HUES6 (cell line): ENCODE data around the gene SNAPC1.
A peak's percentile ranks its signal among the peaks of the same experiment; 100 is the strongest.

ENCODE experiments used
- H3K27ac ChIP-seq: 2 replicates; pipeline ENCODE4 v1.7.0; 2013; ENCODE audit warnings: low read depth, mild to moderate bottlenecking, low read length, inconsistent platforms
- H3K27me3 ChIP-seq: 2 replicates; pipeline ENCODE4 v1.6.1; 2013; ENCODE audit warnings: low read length; ENCODE audit not compliant: control insufficient read depth, insufficient read depth
- H3K36me3 ChIP-seq: 2 replicates; pipeline ENCODE4 v1.6.1; 2013; ENCODE audit warnings: low read length; ENCODE audit not compliant: control insufficient read depth, insufficient read depth
- H3K4me1 ChIP-seq: 2 replicates; pipeline ENCODE4 v1.6.1; 2013; ENCODE audit warnings: low read length; ENCODE audit not compliant: control insufficient read depth, insufficient read depth
- H3K4me3 ChIP-seq: 2 replicates; pipeline ENCODE4 v1.5.1; 2013; ENCODE audit warnings: low read depth, low read length
- H3K9ac ChIP-seq: one replicate; pipeline ENCODE4 v1.6.1; 2013; ENCODE audit warnings: mild to moderate bottlenecking, low read length
- H3K9me3 ChIP-seq: 2 replicates; pipeline ENCODE4 v1.6.1; 2013; ENCODE audit warnings: low read depth, low read length; ENCODE audit not compliant: control insufficient read depth, insufficient read depth

The SNAPC1 gene, protein sequence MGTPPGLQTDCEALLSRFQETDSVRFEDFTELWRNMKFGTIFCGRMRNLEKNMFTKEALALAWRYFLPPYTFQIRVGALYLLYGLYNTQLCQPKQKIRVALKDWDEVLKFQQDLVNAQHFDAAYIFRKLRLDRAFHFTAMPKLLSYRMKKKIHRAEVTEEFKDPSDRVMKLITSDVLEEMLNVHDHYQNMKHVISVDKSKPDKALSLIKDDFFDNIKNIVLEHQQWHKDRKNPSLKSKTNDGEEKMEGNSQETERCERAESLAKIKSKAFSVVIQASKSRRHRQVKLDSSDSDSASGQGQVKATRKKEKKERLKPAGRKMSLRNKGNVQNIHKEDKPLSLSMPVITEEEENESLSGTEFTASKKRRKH

DNA sequence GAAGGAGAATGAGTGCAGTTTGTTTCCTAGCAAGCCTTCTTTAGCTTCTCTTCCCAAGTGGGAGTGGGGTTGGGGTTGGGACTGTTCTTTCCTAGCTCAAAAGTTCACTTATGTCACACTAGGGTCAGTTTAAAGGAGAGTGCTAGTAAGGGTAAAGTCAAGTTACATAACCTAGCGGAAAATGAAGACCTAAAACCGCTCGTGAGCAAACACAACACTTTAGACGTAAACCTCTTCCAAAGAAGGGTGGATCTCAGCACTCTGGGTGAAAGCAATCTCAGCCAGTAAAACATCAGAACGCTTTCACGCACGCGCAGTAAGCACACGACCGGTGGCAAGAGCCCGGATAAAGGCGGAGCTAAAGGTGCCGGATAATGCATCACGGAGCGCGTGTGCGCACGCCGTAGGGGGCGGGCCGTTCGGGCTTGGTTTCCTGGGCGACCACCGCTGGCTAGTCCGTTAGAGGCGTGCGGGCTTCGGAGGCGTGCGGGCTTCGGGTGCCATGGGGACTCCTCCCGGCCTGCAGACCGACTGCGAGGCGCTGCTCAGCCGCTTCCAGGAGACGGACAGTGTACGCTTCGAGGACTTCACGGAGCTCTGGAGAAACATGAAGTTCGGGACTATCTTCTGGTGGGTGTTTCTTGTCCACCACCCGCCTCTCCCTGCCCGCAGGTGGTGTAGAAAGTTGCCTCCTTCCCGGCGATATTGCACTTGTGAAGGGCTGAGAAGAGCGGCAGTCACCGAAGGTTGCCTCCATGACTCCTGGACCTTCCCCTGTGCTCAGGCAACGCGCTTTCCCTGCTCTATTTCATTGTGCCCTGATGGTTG lies at the start of gene SNAPC1:
TSS of gene SNAPC1 (plus strand) at position 462 of the 828 bp plus-strand sequence. CDS start at position 503, 41 bp downstream.
- Histone ChIP-seq H3K9me3 (no peaks in the 10 kb centered on the region), H3K36me3 (peaks cover 2% of the 10 kb centered on the region; the same call in 1 of the 2 replicates), H3K27me3 (no peaks in the 10 kb centered on the region), H3K9ac (peak within 1 kb of the TSS; percentile 76), H3K4me3 (peak within 1 kb of the TSS; percentile 84), H3K4me1 (peaks cover 20% of the 10 kb centered on the region), H3K27ac (peak within 1 kb of the TSS; percentile 55)

DNA sequence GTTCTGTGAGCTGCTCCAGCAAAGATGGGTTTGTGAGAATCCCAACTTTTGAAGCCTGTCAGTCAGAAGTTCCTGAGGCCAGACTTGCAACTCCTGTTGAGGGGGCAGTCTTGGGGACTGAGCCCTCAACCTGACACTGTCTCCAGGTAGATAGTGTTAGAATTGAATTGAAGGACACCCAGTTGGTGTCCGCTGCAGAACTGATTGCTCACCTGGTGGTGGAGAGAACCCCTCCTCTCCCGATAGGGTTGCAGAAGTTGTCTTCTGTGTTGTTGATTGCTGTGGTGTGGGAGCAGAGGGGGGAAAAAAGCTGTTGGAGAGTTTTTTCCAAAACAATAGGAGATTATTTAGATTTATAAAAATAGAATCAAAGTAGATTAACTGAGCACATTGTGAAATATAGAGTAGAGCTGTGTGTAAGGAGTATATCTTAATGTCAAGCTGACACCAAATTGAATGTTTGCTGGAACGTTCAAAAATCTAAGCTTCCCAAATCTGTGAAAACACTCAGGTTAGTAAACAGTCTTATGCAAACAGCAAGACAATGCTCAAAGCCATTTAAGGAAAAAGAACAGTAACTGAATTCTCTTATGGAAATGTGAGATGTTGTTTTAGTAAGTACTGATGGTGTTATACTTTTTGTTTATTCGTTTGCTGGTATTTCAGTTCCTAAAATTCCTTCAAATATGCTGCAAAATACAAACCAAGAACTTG lies 48.3 kb upstream of the SNAPC1 start:
- H3K4me1 ChIP-seq, result peaks cover 68% of the 10 kb centered on the region

DNA sequence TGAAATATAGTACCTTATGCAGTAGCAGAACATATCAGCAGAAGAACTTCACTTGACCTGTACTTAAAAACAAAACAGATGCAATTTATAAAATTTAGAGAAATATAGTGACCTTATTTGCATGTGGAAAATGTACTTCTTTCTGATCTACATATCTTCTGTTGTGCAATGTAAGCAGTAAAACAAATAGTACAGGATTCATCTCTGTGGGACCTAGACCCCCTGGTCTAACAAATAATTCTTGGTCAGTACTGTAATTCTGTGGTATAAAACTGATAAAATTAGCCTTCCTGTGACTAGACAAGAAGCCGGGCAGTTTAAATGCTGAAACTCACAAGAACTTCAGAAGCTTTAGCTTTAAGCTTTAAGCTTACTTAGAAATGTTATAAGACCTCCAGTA lies 45.3 kb upstream of the SNAPC1 start:
- Histone ChIP-seq H3K36me3 (peaks cover 18% of the 10 kb centered on the region), H3K27me3 (no peaks in the 10 kb centered on the region), H3K4me3 (no peak overlapping the region), H3K9me3 (no peaks in the 10 kb centered on the region), H3K27ac (no peak overlapping the region), H3K9ac (no peak overlapping the region), H3K4me1 (peaks cover 66% of the 10 kb centered on the region)

More for the DNA sequence above, 48.3 kb upstream of the SNAPC1 start:
- H3K36me3 ChIP-seq, result no peaks in the 10 kb centered on the region
- no peak overlapping the region for H3K27ac ChIP-seq
- no peak overlapping the region for H3K9ac ChIP-seq
- no peaks in the 10 kb centered on the region for H3K27me3 ChIP-seq
- no peaks in the 10 kb centered on the region for H3K9me3 ChIP-seq
- H3K4me3 ChIP-seq, result no peak overlapping the region

DNA sequence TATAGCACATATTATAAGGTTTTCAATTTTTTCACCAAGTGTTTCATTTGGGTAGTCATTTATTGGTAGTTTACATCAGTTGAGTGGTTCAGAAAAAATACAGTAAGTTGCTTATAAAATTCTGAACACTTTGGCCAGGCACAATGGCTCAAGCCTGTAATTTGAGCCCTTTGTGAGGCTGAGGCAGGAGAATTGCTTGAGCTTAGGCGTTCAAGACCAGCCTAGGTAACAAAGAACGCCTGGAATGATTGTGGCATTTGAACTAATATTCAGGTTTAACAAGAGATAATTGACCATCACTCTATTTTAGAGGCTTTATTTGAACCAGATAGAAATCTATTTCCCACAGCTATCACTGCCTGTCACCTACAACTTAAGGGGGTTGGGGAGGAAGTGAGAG lies 44.2 kb upstream of the SNAPC1 start:
- H3K4me1 ChIP-seq, result peaks cover 55% of the 10 kb centered on the region
- no peaks in the 10 kb centered on the region for H3K9me3 ChIP-seq
- no peak overlapping the region for H3K9ac ChIP-seq
- no peak overlapping the region for H3K27ac ChIP-seq
- no peak overlapping the region for H3K4me3 ChIP-seq
- peaks cover 29% of the 10 kb centered on the region for H3K36me3 ChIP-seq
- no peaks in the 10 kb centered on the region for H3K27me3 ChIP-seq

DNA sequence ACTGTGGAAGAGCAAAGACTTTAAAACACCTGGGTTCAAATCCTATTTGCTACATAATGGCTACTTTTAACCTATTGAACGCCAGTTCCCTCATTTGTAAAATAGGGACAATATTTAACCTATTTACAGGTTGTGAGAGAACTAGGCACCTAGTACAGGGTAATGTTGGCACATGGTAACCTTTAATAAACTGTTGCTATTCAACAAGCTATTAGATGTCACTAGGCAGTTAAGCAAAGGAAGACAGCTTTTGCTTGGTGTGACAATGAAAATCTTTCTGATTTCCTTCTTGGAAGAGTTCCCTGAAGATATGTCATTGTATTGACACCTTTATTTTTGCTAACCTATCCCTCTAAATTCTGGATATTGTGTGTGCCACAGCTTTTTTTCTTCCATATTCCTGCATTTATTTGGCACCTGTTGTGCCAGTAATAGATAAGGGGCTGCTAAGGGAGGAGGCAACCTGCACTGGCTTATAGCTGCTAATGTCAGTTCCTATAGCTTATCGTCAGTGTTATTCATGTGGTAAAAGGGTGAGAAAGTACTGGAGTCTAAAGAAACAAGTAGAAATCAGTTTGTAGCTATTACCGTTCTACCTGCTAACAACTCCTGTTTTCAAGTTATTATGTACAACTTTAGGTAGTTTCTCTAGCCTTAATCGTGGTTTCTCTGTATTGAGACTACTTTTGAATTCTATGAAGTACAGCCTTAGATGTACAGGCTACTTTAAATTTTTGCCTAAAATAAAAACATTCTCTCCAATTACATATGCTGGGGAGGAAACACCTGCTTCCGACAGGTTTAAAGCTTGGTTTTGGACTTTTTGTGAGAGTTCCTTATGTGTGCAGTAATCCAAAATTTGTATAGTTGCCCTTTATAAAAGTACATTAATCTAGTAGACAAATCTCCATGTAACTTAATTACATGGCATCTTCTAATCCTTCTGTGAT lies 42.6 kb upstream of the SNAPC1 start:
- H3K4me1 ChIP-seq, result peaks cover 43% of the 10 kb centered on the region
- H3K27ac ChIP-seq, result no peak overlapping the region
- no peaks in the 10 kb centered on the region for H3K9me3 ChIP-seq
- no peak overlapping the region for H3K9ac ChIP-seq
- H3K27me3 ChIP-seq, result no peaks in the 10 kb centered on the region
- H3K36me3 ChIP-seq, result peaks cover 44% of the 10 kb centered on the region
- H3K4me3 ChIP-seq, result no peak overlapping the region

DNA sequence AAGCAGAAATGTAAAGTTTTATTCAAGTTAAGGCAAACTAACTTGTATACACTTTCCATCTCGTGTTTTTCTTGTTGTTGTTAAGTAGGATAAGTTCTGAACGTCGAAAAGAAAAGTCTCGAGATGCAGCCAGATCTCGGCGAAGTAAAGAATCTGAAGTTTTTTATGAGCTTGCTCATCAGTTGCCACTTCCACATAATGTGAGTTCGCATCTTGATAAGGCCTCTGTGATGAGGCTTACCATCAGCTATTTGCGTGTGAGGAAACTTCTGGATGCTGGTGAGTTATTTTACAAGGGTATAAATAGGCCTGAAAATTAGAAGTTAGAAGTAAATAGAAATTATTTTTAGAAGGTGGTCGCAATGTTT lies 41.9 kb upstream of the SNAPC1 start:
- H3K9ac ChIP-seq, result no peak overlapping the region
- no peak overlapping the region for H3K27ac ChIP-seq
- peaks cover 50% of the 10 kb centered on the region for H3K36me3 ChIP-seq
- no peak overlapping the region for H3K4me3 ChIP-seq
- no peaks in the 10 kb centered on the region for H3K27me3 ChIP-seq
- H3K4me1 ChIP-seq, result peaks cover 38% of the 10 kb centered on the region
- H3K9me3 ChIP-seq, result no peaks in the 10 kb centered on the region

DNA sequence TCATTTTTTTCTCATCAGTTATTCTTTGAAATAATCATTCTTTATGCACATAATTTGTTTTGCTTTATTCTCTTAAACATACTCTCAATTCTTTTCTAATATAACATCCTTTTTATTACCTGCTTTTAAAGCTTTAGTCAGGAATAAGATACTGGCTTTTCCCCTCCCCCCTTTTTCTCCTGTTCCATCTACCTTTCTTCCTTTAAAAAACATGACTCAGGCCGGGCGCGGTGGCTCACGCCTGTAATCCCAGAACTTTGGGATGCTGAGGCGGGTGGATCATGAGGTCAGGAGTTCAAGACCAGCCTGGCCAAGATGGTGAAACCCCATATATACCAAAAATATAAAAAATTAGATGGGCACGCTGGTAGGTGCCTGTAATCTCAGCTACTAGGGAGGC lies 41.5 kb upstream of the SNAPC1 start:
- peaks cover 54% of the 10 kb centered on the region for H3K36me3 ChIP-seq

DNA sequence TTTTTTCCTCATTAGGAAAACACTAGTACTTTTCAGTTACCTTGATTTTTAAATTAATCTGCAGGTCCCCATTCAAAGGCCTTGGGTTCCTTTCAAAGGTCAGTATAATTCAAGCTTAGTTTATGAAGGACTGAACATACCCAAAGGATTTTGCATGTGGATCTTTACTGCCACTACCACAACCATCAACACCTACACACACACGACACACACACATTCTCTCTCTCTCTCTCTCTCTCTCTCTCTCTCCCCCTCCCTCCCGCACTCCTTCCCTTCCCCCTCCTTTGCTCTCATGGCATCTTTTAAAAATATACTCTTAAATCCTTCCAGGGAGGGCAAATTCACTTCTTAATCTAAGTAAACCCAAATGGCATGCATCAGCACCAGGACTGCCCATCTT lies 38.1 kb upstream of the SNAPC1 start:
- H3K9ac ChIP-seq, result no peak overlapping the region
- peaks cover 88% of the 10 kb centered on the region for H3K36me3 ChIP-seq
- H3K4me3 ChIP-seq, result no peak overlapping the region
- H3K27me3 ChIP-seq, result no peaks in the 10 kb centered on the region
- H3K9me3 ChIP-seq, result no peaks in the 10 kb centered on the region
- peaks cover 5% of the 10 kb centered on the region for H3K4me1 ChIP-seq
- H3K27ac ChIP-seq, result no peak overlapping the region

More for the DNA sequence above, 41.5 kb upstream of the SNAPC1 start:
- Histone ChIP-seq H3K27ac (no peak overlapping the region), H3K4me3 (no peak overlapping the region), H3K27me3 (no peaks in the 10 kb centered on the region), H3K9ac (no peak overlapping the region), H3K4me1 (peaks cover 34% of the 10 kb centered on the region), H3K9me3 (no peaks in the 10 kb centered on the region)

DNA sequence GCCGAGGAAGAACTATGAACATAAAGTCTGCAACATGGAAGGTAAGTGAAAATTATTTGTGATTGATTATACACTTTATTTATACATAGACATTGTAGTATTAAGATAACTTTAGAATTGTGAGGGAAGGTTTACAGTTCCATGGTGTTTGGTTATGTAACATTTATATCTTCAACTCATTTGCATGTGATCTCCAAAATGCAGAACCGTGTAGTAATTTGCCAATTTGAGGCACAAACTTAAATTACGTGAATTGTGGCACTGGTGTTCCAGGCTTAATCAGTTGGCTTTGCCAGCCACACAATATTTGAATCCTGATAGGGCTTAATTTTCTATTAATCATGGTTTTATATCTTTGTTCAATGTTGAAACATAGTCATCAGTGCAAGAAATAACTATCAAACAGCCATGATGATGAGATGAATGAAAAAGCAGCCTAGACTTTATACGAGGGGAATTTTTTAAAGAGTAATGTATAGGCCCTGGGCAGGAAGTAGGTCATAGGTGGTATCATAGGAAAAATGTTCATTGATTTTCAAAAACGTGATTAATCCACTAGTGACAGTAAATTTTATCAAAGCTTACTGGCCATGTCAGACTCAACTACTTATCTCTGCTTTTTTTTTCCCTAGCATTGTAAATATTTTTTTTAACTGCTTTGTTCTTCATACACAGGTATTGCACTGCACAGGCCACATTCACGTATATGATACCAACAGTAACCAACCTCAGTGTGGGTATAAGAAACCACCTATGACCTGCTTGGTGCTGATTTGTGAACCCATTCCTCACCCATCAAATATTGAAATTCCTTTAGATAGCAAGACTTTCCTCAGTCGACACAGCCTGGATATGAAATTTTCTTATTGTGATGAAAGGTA lies 35.2 kb upstream of the SNAPC1 start:
- no peak overlapping the region for H3K4me3 ChIP-seq
- no peak overlapping the region for H3K27ac ChIP-seq
- H3K27me3 ChIP-seq, result no peaks in the 10 kb centered on the region
- peaks cover 97% of the 10 kb centered on the region for H3K36me3 ChIP-seq
- no peak overlapping the region for H3K9ac ChIP-seq
- no peaks in the 10 kb centered on the region for H3K9me3 ChIP-seq
- H3K4me1 ChIP-seq, result no peaks in the 10 kb centered on the region
